Stimulated activated CD4-positive, alpha-beta T cell treated with anti-CD3 and anti-CD28 coated beads, Interleukin-15, amount 100 ng/mL, for 1 hour (primary cell): ENCODE measurements around the gene LYRM1.

Source experiments
- DNase-seq, 2 donors: peaks; one replicate each; pipeline ENCODE4 v3.0.0-alpha.2; 2020; ENCODE audit warnings: low read depth in 1 of 2, low spot score in 1 of 2

The LYRM1 gene

DNA sequence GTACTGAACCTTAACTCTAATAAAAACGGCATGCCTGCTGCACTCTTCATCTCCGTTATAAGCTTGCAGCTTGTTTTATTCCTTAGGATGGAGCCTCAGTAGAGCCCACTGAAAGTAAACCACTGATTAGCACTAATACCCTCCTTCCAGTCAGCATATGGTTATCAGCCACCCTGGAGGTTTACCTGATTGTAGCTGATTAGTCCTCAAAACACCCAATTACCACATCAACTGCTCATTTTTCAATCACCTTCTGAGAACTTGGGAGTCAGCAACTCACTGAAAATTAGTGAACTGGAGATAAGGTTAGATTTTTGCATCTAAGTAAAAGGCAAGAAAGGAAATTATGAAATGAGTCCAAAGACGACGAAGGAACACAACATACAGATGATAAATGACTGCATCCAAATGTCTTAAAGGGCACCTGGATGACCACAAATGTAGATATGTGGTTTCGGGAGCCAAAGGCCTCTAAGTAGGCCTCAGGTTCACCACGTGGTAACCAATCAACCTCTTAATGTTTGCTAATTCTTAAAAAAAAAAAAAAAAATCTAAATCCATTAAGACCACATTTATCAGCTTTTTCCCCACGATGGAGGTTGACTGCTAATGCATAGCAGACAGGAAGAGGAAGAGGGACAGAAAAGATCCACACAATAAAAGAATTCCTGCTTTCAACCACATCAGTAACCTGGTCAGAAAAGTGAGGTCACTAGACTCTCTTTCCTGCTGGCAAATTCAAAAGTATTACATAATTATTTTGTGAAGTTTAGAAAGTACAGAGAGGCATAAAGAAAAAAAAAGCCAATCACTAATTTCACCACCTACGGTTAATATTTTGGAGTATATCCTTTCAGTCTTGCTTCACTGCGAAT is 28.4 kb upstream of the LYRM1 start:
- DNase-seq, result no peak

DNA sequence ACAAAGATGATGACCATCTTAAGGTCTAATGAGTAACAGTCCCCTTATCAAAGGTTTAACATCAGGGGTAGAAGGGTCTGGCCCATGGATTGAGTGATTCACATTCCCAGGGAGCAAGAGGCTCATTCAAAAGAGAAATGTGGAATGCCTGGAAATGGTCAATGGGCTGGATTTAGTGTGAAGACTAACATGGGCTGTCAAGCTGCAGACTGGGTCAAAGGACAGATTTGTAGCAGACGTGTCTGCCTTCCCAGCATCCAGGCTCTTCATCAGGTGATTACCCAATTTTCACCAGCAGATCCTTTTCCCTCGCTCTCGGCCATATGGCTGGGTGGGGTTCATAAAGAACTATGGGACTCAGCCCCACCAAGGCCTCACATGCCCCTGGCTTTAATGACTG is 27.2 kb upstream of the LYRM1 start:
- DNase-seq, result no peak

DNA sequence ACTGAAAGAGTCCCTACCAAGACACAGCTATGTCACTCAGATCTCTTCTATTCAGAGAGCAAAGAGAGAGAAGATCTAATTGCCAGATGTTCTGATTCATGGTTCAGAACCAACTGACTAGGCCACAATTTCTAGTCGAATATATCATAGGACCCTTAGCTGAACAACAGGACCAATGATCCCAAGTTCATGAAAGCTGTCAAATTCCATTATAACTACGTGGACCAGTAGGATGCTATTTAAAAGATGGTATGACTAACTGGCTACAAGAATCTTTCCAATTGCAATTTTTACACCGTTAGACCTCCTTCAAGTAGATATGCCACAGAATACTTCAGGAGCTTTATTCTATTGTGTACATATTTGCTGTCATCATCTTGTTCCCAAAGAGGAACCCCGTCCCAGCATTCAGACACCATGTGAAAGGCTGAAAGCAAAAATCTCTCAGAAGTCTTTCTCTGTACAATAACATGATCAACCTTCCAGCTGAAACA is 26.4 kb upstream of the LYRM1 start:
- DNase-seq, result no peak

DNA sequence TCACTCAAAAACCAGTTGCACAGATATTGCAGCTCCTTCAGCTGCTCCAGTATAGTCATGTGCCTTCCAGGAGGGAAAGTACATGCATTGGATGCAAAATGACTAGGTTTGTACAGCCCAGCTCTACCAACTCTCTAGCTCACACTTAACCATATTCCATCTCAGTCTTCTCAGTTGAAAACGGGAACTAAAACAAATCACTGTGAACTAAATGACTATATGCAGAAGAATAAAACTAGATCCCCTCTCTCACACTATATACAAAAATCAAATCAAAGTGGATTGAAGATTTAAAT is 25.3 kb upstream of the LYRM1 start:
- no peak for DNase-seq

DNA sequence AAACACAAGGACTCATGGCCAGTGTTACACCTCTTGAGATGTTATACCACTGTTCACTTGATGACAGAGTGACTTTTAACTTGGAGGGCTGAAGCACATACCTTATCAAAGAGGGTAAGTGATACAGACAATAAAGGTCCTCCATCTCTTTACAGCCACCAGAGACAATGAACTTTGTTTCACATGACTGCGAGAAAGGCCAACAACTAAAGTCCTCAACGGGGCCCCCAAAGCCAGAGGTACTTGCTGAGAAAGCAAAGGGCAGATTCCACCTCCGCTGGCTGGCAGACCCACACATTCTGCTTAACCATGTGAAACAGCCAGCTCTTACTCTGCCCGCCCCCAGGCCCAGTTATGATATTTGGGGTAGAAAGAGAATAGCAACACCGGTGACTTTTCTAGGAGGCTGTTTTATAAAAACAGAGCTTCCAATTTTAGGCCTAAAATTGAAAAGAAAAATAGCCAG is 21.9 kb upstream of the LYRM1 start:
- no peak for DNase-seq

DNA sequence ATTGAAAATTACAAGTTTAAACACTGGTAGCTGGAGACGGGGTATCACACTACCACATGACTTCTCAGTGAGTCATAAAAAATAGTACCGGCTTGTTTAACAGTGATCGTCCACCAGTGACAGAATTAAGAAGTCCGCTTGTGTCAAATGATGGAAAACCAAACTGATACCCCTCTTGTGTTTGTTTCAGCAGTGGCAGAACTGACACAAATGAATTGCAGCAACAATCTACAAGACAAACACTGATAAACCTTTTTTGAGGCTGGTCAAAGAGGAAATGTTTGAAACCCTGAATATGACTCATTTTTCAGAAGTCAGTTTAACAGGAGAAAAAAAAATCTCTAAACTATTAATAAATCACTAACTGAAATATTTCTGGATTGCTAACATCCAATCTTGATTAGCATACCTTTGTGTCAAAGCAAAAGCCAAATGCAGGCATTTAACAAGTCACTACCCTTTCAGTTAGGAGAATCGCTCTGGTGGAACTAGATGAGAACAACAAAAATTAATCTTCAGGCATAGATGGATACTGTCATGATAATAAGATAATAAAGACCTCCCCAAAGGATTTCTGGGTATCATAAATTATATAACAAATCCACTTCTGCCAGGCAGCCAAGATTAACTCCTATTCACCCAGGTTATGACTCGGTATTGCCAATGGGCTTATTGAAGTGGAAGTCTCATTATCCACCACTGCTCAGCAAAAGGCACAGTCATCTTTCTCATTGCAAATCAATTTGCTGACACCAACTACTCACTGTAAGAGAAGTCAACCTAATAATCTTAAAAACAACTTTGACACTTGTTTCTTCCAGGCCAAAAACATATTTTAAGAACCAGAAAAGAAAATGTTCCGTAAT is 21.2 kb upstream of the LYRM1 start:
- no peak for DNase-seq

DNA sequence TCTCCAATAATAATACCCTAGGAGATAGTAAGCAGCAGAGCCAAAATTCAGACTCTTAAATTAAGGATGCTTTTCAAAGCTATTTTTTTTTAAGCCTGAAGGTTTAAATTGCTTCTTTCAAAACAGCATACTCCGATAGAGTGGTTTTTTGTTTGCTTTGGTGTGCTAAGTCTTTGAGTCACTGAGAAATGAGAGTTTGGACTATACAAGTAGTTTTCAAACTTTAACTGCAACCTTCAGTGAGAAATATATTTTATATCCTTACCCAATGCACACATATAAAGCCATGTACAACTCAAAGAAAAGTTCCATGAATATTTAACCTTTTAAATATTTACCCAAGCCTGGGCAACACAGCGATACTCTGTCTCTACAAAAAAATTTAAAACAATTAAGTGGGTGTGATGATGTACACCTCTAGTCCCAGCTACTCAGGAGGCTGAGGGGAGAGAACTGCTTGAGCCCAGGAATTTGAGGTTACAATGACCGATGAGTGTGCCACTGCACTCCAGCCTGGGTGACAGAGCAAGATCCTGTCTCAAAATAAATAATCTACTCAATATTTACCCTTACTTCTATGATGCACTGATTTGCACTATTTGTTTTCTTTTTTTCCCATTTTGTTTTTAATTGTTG is 19.6 kb upstream of the LYRM1 start:
- DNase-seq, result no peak

DNA sequence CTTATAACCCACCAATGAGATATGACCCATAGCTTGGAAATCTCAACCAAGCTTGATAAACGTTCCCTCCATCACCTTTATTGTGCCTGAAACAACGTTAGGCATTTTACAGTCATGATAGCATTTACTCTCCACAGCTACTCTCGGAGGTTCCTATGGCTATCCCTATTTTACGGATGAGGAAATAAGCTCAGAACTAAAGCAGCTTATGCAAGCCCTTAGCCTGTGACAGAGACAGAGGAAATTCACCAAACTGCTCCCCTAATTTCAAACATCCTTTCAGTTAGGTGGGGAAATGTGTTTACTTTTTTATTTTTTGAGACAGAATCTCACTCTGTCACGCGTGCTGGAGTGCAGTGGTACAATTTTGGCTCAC is 19.1 kb upstream of the LYRM1 start:
- DNase-seq, result no peak

DNA sequence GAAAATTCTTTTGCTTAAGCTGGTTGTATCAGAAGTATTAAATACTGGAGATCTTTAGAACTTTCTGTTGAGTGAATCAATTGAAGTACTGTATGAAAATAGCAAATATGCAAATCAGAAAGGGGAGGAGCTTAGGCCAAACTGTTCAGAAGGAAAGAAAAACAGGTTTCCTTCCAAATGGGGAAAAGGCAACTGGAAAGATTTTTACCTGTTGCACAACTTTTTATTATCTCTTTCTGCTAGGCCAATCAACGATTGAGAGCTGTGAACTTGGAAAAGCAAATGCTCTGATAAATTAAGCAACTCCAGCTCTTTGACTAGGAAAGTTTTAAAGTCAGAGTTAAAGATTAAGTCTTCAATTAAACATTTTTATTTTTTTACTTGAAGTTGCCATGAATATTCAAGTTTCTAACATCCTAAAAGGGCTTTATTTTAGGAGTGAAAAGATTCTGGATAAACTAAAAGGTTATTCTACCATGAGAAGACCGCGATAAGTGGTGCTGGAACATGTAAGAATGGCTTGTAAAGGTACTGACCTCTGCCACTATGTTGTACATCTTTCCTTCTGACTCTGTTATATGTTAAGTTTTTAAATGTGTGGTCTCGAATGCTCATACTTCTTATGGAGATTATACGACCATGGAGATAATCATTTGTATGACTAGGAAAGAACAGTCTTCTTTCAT is 16.9 kb upstream of the LYRM1 start:
- no peak for DNase-seq

DNA sequence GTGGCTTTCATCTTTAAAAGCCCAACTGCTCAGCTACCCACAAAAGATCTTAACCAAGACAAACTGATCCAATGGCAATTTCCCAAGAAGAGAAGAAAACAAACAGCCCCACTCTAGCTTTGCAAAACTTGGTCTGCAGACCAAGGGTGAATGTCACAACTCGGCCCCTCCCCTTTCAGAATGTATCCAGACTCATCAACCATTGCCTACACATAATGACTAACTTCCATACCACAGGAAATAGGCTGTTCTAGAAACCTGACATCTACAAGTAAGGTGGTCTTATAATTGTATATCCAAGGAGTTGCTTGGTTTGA is 16.4 kb upstream of the LYRM1 start:
- DNase-seq, result no peak

DNA sequence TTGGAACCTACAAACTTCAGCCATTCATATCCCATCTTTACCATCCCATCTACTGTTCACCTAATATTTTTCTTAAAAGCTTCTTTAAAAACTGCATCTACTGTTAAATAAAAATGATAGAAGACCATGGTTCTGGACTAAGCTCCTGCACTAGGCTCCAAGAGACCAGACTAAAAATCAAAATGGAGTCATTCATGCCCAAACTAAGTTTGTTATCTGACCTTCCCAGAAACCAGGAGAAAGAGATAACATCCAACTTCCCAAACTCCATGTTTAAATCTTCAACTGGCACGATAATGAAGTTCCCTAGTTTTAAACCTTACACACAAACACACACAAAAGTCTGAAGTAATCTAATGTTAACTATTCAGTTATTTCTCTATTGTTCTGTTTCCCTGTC is 14.3 kb upstream of the LYRM1 start:
- no peak for DNase-seq

DNA sequence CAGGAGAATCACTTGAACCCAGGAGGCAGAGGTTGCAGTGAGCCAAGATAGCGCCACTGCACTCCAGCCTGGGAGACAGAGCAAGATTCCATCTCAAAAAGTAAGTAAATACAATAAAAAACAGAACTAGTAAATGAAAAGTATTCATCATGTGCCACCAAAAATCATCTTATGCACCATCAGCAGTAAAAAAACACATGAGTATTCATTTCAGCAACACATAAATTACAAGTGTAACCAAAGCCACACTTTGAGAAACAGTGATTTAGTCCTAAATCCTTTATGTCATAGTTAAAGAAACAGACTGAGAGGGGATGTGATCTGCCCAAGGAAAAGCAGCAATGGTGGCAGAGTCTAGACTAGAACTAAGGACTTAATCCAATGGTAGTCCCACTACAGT is 13.4 kb upstream of the LYRM1 start:
- no peak for DNase-seq

DNA sequence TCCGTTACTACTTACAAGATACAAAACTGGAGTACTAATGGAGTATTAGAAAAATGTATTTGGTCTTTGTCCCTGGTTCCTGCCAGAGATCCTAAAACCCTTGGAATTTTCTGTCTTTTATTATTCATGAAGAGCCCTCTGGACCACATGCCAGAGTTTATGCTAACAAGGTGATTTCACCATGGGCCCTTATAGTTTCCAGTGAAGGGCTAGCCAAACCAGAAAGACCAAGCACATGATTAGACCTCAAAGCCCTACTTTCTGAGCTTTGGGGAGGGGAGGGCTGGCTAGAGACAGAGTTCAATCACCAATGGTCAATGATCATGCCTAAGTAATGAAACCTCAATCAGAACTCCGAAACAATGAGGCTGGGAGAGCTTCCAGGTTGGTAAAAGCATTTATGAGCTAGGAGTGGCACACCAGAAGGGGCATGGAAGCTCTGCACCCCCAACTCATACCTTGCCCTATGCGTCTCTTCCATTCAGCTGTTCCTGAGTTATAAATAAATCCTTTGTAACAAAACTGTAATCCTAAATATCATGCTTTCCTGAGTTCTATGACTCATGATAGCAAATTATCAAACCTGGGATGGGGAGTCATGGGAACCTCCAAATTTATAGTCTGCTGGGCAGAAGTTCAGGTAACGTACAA is 10.8 kb upstream of the LYRM1 start:
- no peak for DNase-seq

DNA sequence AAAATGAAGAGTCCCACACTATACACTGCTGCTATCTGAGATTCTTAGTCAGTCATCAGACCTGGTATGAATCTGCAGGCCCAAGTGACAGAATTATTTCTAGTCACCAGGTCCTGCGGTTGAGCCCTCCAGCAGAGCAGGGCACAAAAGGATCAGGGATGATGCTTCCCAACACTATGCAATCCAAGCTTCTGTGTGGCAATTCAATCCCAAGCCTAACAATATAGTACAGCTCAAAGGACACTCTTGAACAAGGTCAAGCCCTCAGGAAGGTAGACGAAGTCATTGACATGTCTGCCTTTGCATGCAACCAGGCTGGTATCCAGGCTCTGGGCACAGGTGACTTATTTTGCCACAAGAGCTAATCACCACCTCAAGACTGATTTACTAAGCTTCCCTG is 6.2 kb upstream of the LYRM1 start:
- DNase-seq, result no peak

DNA sequence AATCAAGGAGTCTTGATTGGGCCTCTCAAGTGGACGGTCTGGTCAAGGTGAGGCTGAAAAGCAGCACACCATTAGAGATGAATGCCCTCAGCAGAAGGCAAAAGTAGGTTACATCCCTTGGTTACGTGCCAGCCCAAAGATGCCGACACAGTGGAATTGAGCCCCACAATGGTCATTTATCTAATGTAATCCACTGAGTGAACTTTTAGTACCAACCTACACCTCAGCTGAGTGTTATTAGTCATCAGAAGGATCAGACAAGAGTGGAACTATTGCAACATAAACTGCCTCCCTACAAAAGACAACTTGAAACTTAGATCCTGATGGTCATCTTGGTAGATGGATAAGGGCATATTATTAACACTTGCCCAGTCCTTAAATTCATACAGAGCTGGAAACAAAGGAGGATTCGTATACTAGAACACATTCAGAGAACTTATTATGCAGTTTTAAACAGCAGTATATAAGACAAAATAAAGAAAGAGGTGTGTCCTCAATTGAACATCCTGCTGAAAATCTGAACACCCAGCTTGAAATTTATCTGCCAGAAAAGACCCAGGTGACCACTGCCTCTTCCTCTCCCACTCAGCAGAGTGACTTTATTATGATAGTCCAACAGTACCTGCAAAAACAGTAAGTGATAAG is 3.2 kb upstream of the LYRM1 start:
- DNase-seq, result no peak

DNA sequence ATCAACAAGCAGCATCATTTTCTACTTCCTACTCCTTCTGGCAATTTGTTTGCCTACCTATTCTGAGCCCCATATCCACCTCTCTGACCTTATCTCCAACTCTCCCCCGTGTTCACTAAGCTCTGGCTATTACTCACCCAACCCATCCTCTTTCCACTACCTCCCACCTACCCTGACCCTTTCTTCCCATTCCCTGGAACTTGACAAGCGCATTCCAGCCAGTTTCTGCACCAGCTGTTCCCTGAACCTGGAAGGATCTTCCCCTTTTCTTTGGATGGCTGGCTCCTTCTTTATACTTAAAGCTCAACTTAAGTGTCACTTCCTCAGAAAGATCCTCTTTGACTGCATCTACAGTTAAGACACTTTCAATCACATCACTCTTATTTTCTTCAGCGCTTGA is 2.6 kb upstream of the LYRM1 start:
- no peak for DNase-seq

DNA sequence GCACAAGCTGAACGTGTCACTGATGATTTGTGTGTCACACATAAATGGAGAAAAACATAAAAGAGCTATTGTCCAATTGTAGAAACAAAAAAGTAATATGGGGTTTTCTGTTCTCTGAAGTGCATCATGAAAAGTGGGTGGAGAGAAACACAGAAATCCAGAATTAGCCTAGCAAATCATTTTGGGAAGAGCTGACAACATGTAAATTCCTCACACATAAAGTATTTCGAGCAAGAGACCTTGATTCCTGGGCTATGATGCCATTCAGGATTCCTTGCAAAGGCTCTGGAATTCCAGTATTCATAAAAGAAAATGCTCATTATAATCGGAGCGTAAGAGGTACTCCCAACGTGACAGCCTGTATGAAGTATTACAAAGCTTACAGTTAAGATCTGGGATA is 1.5 kb upstream of the LYRM1 start:
- DNase-seq, result no peak

DNA sequence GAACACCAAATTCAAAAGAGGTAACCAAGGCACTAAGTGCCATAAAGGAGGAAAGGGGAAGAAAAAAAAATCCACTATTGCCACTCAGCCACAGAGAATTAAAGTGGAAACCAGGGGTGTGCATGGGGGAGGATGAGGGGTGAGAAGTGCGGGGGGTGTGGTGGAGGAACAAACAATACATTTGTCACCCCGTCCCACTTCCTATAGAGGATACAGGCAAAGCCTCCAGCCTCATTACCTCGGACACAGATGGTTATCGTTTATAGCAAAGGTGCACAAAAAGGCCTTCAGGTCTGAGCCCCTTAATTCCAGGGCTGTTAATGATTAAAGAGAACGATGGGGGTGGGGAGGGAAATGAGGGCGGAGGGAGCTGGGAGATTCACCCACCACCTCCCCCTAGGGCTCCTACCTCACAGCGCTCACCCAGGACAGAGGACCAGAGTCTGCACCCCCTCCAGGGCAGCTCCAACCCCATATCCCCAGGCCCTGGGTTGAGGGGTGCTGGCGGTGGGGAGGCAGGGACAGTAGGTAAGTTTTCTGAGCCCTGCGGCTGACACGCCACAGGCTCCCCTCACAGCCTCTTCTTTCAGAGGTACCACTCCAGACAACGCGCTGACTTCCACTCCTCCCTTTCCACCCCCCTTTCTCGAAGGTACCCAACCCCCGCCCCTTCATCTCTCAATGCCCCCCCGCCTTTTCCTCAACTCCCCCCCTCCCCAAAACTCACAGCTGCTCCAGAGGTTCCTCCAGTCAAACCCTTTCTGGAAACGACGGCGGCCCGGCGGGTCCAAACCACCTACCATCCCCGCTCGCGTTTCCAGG is 883 bp upstream of the LYRM1 start:
- DNase-seq, result no peak

DNA sequence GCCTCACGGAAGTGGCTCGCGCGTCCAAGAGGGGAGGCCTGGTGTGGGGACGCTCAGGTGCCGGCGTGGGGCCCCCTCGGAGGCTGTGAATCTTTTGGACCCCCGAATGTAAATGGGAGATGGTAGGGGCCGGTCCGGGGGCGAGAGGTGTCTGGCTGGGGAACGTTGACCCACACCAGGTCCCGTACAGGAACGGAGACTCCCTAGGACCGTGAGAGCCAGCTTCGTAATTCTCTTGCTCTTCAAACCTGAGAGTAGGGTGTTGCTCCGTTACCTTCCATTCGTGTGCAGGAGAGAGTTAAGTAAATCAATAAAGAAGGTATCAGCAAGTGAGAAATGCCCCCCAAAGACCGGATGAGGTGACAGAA is 481 bp downstream of the LYRM1 start:
- no peak for DNase-seq
